ENCODE measurements around the gene MMP25.

GRCh38 chr16:3059723-3060242 is 13.4 kb downstream of the MMP25 start:
- TF ChIP-seq EZH2 (IDR thresholded peaks at IDR 0.05; ENCODE audit: low read length, unreplicated experiment) = no peak
- no peak for TF ChIP-seq CTCF (conservative IDR thresholded peaks at IDR 0.05; ENCODE audit: low read depth, low read length)

Measured in PC-3 (cell line).